Measurements from ENCODE around the gene ADRA1B.

ADRA1B gene

DNA sequence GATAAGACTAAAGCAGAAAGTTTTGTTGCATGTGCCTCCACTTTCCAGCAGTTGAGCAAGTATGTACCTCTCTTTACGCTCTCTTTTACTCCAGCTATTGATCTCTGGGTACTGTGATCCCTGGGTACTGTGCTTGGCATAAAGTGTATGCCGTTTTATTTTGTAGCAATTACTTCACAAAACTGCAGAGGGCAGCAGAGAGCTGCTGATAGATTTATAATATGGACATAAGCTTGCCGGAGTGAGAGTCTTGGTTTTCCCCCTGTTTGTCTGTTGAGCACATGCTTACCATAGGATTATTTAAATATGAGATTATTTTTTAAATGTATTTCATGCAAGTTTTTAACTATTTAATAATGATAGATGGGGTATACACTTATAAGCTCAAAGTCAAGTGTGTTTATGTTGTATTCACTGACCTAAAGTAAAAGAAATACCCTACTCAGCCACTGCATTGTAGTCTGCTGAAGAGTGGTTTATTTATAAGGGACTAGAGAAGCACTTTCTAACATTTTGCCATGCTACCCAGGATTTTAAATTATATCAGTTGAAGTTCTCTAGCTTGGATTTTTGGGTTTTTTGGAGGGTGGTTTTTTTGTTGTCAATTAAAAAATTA, 105.7 kb downstream of the ADRA1B start:
- peak; percentile 74 for DNase-seq

Data from activated CD4-positive, alpha-beta T cell treated with anti-CD3 and anti-CD28 coated beads, Interleukin-2, amount 50 U/mL, for 16 hours (primary cell).